Tibial nerve (tissue), 3 donors: ENCODE results near the gene RAB33B.

ENCODE experiments used
- POLR2A ChIP-seq, 2 donors: fragments of 450-650 bp; IDR thresholded peaks; one replicate each; pipeline ENCODE4 v1.6.1; 2017; ENCODE audit warnings: antibody characterized with exemption in 2 of 2, mild to moderate bottlenecking in 2 of 2, moderate library complexity in 2 of 2
- TF ChIP-seq, protein P1 (sequence below), 5 experiments: fragments of 200-600 bp in 3 of 5; fragments of 450-650 bp in 2 of 5; sonication (generic) in 3 of 5; IDR thresholded peaks; one replicate each; pipeline ENCODE4 v1.5.1; 2016 to 2019; ENCODE audit warnings: antibody characterized with exemption in 5 of 5, mild to moderate bottlenecking in 3 of 5, moderate library complexity in 2 of 5

DNA sequence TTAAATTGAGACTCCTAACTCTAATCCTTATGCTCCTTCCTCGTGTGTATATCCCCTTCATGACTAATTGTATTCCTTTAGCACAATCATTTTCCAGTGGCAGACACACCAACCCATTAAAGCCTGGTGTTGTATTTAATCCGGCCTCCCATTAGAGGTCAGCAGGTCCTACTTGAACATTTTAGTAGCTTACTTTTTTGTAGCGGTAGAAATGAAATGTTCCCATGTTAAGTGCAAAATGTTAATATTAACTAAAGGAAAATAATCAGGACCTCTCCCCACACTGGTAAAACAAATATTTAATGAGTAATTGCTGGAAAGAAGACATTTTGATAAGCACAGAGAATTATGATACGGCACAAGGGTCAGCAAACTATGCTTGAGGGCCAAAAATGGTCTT is 3.4 kb downstream of the RAB33B start:
- no peak for TF ChIP-seq POLR2A (IDR thresholded peaks at IDR 0.05)
- TF ChIP-seq, protein P1, sequence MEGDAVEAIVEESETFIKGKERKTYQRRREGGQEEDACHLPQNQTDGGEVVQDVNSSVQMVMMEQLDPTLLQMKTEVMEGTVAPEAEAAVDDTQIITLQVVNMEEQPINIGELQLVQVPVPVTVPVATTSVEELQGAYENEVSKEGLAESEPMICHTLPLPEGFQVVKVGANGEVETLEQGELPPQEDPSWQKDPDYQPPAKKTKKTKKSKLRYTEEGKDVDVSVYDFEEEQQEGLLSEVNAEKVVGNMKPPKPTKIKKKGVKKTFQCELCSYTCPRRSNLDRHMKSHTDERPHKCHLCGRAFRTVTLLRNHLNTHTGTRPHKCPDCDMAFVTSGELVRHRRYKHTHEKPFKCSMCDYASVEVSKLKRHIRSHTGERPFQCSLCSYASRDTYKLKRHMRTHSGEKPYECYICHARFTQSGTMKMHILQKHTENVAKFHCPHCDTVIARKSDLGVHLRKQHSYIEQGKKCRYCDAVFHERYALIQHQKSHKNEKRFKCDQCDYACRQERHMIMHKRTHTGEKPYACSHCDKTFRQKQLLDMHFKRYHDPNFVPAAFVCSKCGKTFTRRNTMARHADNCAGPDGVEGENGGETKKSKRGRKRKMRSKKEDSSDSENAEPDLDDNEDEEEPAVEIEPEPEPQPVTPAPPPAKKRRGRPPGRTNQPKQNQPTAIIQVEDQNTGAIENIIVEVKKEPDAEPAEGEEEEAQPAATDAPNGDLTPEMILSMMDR (IDR thresholded peaks at IDR 0.05) = no peak
